B cell (primary cell): ENCODE measurements around the gene SPSB1.

ENCODE experiments used
- EZH2 ChIP-seq: IDR thresholded peaks from 2 replicates; pipeline ENCODE4 v1.6.1; 2012; ENCODE audit warnings: borderline replicate concordance, low read depth, mild to moderate bottlenecking, moderate library complexity, low read length; ENCODE audit not compliant: insufficient read depth, poor library complexity, severe bottlenecking
- TF ChIP-seq, protein P1 (sequence below): fragments of 200-600 bp; IDR thresholded peaks from one replicate; pipeline ENCODE4 v1.8.0; 2022; ENCODE audit warnings: antibody characterized with exemption, mild to moderate bottlenecking

DNA sequence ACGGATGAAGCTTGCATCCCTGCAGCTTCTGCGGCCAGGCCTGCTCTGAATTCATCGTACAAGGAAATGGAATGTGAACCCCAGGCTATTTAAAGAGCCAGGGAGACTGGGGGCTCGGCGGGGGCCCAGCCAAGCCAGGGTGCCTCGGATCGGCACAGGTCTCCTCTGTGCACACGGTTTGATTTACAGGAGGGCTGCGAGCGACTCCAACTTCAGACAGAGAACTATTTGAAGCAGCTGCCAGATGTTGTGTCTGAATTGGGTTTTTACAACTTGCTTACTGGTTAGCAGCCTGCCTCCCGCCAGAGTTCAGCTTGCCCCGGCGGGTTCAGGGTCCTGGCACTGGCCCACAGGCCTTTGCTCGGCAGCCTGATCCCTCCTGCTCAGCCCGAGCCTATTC, 83.2 kb downstream of the SPSB1 start:
- TF ChIP-seq, protein P1, sequence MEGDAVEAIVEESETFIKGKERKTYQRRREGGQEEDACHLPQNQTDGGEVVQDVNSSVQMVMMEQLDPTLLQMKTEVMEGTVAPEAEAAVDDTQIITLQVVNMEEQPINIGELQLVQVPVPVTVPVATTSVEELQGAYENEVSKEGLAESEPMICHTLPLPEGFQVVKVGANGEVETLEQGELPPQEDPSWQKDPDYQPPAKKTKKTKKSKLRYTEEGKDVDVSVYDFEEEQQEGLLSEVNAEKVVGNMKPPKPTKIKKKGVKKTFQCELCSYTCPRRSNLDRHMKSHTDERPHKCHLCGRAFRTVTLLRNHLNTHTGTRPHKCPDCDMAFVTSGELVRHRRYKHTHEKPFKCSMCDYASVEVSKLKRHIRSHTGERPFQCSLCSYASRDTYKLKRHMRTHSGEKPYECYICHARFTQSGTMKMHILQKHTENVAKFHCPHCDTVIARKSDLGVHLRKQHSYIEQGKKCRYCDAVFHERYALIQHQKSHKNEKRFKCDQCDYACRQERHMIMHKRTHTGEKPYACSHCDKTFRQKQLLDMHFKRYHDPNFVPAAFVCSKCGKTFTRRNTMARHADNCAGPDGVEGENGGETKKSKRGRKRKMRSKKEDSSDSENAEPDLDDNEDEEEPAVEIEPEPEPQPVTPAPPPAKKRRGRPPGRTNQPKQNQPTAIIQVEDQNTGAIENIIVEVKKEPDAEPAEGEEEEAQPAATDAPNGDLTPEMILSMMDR, result no peak
- TF ChIP-seq EZH2, result no peak
